ENCODE results near the gene MTMR1.

Gene MTMR1

DNA sequence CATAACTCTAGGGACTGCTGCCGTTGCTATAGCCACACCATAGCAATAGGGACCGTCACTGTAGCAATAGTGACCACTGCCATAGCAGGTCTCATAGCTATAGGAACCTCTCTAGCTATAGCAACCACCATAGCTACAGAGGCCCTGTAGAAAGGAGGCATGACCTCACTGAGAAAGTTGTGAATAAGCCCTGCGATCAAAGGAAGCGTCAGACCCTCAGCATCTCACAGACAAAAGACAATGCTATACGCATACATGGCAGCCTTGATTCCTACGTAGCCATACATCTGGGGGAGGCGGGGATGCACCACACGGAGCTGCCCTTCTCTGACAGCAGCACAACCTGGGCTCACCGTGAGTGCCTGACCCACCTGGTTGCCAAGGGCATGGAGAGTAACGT is 88.5 kb downstream of the MTMR1 start:
- no peak overlapping the region for H3K4me3 ChIP-seq (ENCODE audit: control insufficient read depth, low read depth, low read length)
- DNase-seq (ENCODE audit: low read depth) = no peak
- TF ChIP-seq, protein P1, sequence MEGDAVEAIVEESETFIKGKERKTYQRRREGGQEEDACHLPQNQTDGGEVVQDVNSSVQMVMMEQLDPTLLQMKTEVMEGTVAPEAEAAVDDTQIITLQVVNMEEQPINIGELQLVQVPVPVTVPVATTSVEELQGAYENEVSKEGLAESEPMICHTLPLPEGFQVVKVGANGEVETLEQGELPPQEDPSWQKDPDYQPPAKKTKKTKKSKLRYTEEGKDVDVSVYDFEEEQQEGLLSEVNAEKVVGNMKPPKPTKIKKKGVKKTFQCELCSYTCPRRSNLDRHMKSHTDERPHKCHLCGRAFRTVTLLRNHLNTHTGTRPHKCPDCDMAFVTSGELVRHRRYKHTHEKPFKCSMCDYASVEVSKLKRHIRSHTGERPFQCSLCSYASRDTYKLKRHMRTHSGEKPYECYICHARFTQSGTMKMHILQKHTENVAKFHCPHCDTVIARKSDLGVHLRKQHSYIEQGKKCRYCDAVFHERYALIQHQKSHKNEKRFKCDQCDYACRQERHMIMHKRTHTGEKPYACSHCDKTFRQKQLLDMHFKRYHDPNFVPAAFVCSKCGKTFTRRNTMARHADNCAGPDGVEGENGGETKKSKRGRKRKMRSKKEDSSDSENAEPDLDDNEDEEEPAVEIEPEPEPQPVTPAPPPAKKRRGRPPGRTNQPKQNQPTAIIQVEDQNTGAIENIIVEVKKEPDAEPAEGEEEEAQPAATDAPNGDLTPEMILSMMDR (IDR thresholded peaks at IDR 0.05; ENCODE audit: control insufficient read depth, insufficient read depth, low read depth, low read length, missing control alignments) = no peak

DNA sequence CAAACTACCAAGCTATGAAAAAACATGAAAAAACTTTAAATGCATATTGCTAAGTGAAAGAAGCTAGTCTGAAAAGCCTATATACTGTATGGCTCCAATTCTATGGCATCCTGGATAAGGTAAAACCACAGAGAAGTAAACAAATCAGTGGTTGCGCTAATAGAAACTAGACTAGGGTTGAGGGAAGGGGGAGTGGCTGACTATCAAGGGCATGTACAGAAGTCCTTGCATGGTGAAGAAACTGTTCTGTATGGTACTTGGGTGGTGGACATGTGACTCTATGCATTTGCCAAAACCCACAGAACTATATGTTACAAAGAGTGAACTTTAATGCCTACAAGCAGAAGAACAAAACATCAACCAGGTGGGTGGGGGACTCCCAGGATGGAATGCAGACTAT is 96.8 kb downstream of the MTMR1 start:
- DNase-seq (ENCODE audit: low read depth) = no peak
- TF ChIP-seq, protein P1 (IDR thresholded peaks at IDR 0.05; ENCODE audit: control insufficient read depth, insufficient read depth, low read depth, low read length, missing control alignments) = no peak
- no peak overlapping the region for H3K4me3 ChIP-seq (ENCODE audit: control insufficient read depth, low read depth, low read length)

DNA sequence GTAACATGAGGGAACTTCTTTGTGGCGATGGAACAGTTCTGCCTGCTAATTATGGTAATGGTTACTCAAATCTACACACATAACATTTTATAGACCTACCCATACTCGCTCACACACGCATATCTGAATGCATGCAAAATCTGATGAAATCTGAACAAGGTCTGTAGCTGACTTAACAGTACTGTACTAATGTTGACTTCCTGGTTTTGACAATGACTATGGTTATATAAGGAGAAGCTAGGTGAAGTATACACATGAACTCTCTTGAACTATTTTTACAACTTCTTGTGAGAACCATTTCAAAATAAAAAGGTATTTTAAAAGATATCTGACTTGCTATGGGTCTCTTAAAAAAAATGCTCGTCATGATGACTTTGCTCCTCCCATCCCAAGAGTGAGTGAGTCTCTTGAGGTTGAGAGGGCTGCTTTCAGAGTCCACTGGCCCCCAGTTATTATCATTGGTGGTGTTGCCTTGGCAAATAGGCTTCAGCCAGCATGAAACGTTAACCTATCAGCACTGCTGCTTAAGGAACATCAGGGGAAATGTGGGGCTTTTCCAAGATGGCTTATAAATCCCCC is 99.8 kb downstream of the MTMR1 start:
- no peak for DNase-seq (ENCODE audit: low read depth)
- no peak overlapping the region for H3K4me3 ChIP-seq (ENCODE audit: control insufficient read depth, low read depth, low read length)

DNA sequence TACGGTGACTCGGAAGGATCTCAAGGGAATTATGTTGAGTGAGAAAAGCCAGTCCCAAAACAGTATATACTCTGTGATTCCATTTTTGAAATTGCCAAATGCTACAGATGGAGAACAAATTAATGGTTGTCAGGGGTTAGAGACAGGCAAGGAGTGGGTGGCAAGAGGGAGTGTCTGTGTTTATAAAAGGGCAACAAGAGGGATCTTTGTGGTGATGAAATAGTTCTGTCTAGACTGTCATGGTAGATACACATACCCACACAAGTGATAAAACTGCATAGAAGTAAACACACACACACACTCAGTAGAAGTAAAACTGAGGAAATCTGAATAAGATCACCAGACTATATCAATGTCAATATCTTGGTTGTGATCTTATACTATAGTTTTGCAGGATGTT is 112.5 kb downstream of the MTMR1 start:
- TF ChIP-seq, protein P1 (IDR thresholded peaks at IDR 0.05; ENCODE audit: control insufficient read depth, insufficient read depth, low read depth, low read length, missing control alignments) = no peak

More for the DNA sequence above, 99.8 kb downstream of the MTMR1 start:
- TF ChIP-seq, protein P1 (IDR thresholded peaks at IDR 0.05; ENCODE audit: control insufficient read depth, insufficient read depth, low read depth, low read length, missing control alignments) = no peak

DNA sequence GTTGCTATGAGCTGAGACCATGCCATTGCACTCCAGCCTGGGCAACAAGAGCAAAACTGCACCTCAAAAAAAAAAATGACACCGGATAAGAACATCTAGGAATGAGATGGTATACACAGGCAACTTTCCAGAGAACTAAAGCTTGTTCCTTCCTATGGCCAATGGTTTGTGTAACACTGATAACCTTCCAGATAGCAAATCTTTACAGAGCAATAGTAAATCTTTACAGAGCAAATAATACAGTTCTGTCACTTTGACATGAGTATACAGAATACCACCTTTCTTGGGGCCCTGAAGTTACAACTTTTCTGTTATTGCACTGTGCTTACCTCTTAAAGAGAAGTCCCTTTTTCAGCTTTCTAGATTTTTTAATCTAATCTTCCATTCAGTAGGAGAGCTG is 113.6 kb downstream of the MTMR1 start:
- no peak overlapping the region for H3K4me3 ChIP-seq (ENCODE audit: control insufficient read depth, low read depth, low read length)
- TF ChIP-seq, protein P1 (IDR thresholded peaks at IDR 0.05; ENCODE audit: control insufficient read depth, insufficient read depth, low read depth, low read length, missing control alignments) = no peak
- no peak for DNase-seq (ENCODE audit: low read depth)

More for the DNA sequence above, 112.5 kb downstream of the MTMR1 start:
- no peak for DNase-seq (ENCODE audit: low read depth)
- H3K4me3 ChIP-seq (ENCODE audit: control insufficient read depth, low read depth, low read length) = no peak overlapping the region

DNA sequence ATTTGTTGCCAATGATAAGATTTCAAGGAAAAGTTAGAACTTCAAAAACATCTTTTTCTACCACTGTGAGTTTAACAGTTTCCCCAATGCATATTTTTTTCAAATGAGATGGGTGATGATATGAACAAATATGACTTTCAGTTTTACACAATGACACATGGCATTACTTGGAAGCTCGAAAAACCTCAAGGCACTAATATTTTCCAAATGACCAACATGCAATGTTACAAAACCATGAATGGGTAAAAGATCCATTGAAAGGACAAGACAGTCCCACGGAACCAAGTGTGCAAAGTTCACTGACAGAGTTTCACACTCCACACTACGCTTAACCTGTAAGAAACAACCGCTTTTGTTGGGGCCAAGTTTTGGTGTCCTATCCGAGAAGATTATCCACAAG is 120.7 kb downstream of the MTMR1 start:
- peak; percentile 17 for DNase-seq (ENCODE audit: low read depth)
- H3K4me3 ChIP-seq (ENCODE audit: control insufficient read depth, low read depth, low read length) = no peak overlapping the region
- TF ChIP-seq, protein P1 (IDR thresholded peaks at IDR 0.05; ENCODE audit: control insufficient read depth, insufficient read depth, low read depth, low read length, missing control alignments) = no peak

Measured in AG09309 (cell line).